Heart left ventricle (tissue), 13 donors: ENCODE data around the gene HPS3.

Experiments used
- POLR2A ChIP-seq, 2 donors: fragments of 450-650 bp; IDR thresholded peaks; one replicate each; pipeline ENCODE4 v1.6.1; 2017; ENCODE audit warnings: antibody characterized with exemption in 2 of 2, mild to moderate bottlenecking in 2 of 2, moderate library complexity in 2 of 2
- TF ChIP-seq, protein P1 (sequence below), 12 donors: fragments of 200-600 bp; sonication (generic) in 4 of 12; IDR thresholded peaks; one replicate each; pipeline versions ENCODE4 v1.5.0 to v1.8.0; 2018 to 2022; ENCODE audit warnings: antibody characterized with exemption in 12 of 12, mild to moderate bottlenecking in 5 of 12
- donor health status: ischemic (EF 13 %, LVEDD 7.1; RV severe dilation, severe dysfunction).
- donor health status: DM: no; HTN: yes; CAD: no.
- donor health status: DM: no; HTN: no; CAD: no.
- donor health status: ischemic (EF 25% LVEDD 6.9; RV normal size, moderate dysfunction).
- donor health status: ischemic (EF 25% LVEDD 5.7; RV mildly dilated, moderate dysfunction).
- donor health status: ischemic (EF 35%, LVEDD 5.7; RV mildly dilated, moderate dysfunction).
- donor health status: nonischemic (EF 11% LVEDD 7.7; RV severe dilation, severe dysfunction).
- donor health status: DM: yes; HTN: yes; CAD: no.
- donor health status: PGD.
- donor health status: ischemic (EF 29% LVEDD 5.4; RV normal size, mild dysfunction).
- donor health status: nonischemic (EF 23%, LVEDD 6.1; RV moderate dilation, normal function).

- TF ChIP-seq, protein P1, sequence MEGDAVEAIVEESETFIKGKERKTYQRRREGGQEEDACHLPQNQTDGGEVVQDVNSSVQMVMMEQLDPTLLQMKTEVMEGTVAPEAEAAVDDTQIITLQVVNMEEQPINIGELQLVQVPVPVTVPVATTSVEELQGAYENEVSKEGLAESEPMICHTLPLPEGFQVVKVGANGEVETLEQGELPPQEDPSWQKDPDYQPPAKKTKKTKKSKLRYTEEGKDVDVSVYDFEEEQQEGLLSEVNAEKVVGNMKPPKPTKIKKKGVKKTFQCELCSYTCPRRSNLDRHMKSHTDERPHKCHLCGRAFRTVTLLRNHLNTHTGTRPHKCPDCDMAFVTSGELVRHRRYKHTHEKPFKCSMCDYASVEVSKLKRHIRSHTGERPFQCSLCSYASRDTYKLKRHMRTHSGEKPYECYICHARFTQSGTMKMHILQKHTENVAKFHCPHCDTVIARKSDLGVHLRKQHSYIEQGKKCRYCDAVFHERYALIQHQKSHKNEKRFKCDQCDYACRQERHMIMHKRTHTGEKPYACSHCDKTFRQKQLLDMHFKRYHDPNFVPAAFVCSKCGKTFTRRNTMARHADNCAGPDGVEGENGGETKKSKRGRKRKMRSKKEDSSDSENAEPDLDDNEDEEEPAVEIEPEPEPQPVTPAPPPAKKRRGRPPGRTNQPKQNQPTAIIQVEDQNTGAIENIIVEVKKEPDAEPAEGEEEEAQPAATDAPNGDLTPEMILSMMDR (IDR thresholded peaks at IDR 0.05) = no peak
- TF ChIP-seq POLR2A (IDR thresholded peaks at IDR 0.05) = no peak
These were observed 10.0 kb upstream of the HPS3 start for GRCh38 chr3:149119466-149119865.
